GM18519 (cell line): ENCODE results near the gene ALOX15B.

ENCODE experiments used
- ATAC-seq: cut with Tn5 transposase; IDR thresholded peaks from one replicate; pipeline ENCODE4 v1.9.1; 2021; ENCODE audit warnings: mild to moderate bottlenecking, moderate library complexity; ENCODE audit not compliant: unreplicated experiment, low FRiP score

ALOX15B gene

GRCh38 chr17:8038954-8039610, at the start of gene ALOX15B:
TSS of gene ALOX15B (plus strand) at chr17:8039059. CDS start at chr17:8039156, 97 bp downstream.
- ATAC-seq, result no peak

DNA sequence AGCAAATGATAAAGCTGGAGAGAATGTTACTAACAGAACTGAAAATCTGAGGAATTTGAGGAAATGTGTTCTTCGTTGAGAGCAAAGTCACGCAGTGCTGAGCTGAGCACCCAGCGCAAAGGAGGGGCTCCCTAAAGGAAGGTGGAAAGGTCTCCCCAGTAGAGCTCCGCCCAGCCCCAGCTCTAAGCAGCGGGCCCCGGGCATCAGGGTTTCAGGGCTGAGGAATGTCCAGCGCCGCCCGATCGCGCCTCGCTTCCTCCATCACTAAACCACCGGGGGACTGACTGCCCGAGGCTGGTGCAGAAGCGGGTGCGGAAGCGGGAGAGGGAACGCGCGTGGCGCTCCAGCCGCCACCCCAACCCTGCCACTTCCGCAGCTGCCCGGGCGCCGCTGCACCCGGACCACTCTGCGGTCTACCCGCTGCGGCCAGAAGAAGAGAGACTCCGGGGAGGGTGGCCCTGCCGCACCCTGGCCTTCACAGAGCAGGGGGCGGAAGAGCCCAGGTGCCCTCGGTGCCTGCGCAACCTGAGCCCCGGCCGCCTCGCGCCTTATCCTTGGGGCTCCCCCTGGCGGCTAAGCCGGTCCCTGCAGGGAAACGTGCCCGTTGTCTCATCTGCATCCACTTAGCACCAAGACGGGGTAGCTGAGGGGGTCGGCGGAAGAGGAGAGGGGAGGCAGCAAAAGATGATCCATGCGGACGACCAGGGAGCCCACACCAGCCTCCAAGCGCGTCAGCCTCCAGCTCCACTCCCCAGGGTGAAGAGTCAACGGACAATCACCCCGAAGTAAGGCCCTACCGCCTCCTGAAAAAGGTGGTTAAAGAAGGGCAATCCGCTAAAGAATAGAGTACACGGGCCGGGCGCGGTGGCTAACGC, 48.8 kb upstream of the ALOX15B start:
- ATAC-seq, result no peak

DNA sequence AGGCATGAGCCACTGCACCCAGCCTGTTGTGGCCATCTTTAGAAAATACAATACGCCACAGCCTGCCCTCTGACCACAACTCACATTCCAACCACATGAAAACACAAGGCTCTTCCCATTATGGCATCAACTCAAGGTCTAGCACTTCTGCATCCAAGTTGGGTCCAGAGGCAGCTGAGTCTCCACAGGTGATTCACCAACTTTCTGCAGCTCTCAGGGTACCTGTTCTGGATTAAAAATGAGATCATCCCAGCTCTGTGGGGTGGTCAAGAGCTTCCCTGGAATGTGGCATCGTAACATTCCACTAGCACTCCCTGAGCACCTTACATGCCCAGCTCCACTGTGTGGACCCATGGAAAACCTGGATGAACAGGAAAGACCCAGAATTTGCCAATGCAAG, 46.3 kb upstream of the ALOX15B start:
- ATAC-seq, result no peak

DNA sequence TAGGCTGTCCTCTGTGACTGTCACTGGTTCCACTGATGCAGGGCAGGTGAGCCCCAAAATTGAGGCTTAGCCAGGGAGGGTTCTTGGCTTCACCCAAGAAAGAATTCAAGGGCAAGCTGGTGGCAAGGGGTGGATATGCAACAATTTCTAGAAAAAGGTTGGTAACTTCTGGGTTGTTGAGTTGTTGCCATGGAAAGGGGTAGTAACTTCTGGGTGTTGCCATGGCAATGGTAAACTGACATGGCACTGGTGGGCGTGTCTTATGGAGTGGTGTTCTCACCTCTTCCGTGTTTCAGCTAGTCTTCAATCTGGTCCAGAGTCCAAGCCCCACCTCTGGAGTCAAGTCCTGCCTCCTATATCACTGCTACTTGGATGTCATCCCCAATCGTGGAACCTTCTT, 45.9 kb upstream of the ALOX15B start:
- no peak for ATAC-seq

GRCh38 chr17:7993972-7994589, 44.8 kb upstream of the ALOX15B start:
- no peak for ATAC-seq

DNA sequence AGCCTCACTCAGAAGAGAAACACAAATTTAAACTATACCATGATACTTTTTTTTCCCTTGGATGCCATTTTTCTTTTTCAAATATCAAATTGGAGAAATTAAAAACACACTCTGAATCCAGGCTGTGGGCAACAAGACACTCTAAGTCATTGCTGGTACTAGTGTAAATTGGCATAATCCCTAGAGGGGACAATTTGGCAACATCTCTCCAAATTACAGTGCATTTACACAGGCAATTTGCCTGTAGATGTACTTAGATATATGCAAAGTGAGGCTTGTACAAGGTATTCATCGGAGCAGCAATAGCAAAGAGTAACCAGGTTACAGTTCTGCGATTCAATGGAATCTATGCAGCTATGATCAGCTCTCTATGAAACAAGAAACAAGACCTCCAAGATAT, 43.1 kb upstream of the ALOX15B start:
- ATAC-seq, result no peak

- ATAC-seq, result no peak
Measured at GRCh38 chr17:7997186-7997585, 41.7 kb upstream of the ALOX15B start.

DNA sequence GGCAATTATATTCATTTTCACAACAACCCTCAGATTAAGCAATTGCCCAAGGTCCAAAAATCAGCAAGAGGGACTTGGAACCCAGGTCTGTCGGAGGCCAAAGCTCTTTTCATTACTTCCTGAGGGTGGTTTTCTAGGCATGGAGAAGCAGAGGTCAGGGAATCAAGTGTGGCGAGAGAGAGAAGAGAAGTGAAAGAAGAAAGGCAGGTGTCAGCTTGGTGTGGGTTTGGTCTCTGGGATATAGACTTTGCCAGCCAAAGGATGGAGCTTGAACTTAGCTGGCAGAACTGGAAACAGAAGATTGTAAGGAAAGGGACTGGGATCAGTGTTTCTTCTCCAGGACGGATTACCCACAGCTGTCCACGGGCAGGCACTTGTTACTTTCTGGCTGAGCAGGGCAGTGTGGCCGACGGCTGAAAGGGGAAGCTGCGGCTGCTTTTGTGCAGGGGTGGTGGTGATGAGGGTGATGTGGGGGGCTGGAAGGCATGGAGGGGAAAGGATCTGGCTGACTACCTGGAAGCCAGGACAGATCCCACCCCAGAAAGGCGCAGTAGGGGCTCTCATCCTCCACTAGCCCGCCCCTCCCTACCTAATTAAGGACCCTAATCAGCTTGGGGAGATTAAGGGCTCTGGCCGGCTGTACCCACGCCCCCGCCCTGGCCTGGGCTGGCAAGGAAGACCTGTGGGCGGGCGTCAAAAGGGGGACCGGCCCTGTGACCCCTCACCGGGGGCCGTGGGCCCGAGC, 36.7 kb upstream of the ALOX15B start, which contains the start of gene GUCY2D:
Gene GUCY2D, plus strand, starts transcription at position 640 of the 745 bp plus-strand sequence. CDS start 433 bp downstream, outside the sequence.
- no peak for ATAC-seq

- ATAC-seq, result no peak
Measured at GRCh38 chr17:8002721-8003593, 35.9 kb upstream of the ALOX15B start.

- no peak for ATAC-seq
Measured at GRCh38 chr17:8003594-8004181, 35.2 kb upstream of the ALOX15B start.

- no peak for ATAC-seq
Measured at GRCh38 chr17:8004899-8005298, 34.0 kb upstream of the ALOX15B start.

DNA sequence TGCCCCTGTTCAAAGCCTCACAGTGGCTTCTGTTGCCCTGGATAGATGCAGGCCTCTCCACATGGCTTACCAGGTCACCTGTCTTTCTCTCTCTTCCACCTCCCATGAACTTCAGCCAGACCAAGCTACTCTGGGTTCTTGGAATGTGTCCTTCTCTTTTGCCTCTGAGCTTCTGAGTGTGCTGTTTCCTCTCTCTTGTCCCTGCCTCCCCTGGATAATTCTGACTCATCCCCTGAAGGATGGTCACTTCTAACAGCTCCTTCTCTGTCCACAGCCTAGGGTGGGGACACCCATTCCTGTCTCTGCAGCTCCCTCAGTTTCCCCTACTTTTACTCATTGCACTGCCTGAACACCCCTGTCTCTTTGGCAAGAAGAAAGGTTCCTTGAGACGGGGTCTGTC, 33.5 kb upstream of the ALOX15B start:
- ATAC-seq, result no peak

- no peak for ATAC-seq
Measured at GRCh38 chr17:8005967-8006730, 32.7 kb upstream of the ALOX15B start.

GRCh38 chr17:8006836-8007680, 31.8 kb upstream of the ALOX15B start:
- no peak for ATAC-seq

- ATAC-seq, result no peak
Measured at GRCh38 chr17:8007836-8008235, 31.0 kb upstream of the ALOX15B start.

DNA sequence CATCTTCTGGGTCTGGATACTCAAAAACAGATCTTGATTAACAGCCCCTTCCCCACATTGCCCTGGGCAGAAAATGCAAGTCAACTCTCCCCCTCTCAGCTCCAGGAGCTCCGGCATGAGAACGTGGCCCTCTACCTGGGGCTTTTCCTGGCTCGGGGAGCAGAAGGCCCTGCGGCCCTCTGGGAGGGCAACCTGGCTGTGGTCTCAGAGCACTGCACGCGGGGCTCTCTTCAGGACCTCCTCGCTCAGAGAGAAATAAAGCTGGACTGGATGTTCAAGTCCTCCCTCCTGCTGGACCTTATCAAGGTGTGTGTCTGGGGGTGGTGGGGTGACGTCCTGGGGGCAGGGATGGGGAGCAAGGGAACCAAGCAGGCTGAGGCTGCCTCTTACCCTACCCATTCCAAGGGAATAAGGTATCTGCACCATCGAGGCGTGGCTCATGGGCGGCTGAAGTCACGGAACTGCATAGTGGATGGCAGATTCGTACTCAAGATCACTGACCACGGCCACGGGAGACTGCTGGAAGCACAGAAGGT, 26.7 kb upstream of the ALOX15B start:
- no peak for ATAC-seq

- ATAC-seq, result no peak
Measured at GRCh38 chr17:8012996-8013640, 25.7 kb upstream of the ALOX15B start.
